Ramos (cell line): ENCODE results near the gene SGCA.

ENCODE experiments used
- in situ Hi-C: fragments of 300-500 bp; cut with MboI; formaldehyde crosslinking; loops from one replicate; pipeline ENCODE4 v1.14.3; 2022; ENCODE audit warnings: low sequenced_read_pairs; ENCODE audit not compliant: unreplicated experiment

Gene SGCA

DNA sequence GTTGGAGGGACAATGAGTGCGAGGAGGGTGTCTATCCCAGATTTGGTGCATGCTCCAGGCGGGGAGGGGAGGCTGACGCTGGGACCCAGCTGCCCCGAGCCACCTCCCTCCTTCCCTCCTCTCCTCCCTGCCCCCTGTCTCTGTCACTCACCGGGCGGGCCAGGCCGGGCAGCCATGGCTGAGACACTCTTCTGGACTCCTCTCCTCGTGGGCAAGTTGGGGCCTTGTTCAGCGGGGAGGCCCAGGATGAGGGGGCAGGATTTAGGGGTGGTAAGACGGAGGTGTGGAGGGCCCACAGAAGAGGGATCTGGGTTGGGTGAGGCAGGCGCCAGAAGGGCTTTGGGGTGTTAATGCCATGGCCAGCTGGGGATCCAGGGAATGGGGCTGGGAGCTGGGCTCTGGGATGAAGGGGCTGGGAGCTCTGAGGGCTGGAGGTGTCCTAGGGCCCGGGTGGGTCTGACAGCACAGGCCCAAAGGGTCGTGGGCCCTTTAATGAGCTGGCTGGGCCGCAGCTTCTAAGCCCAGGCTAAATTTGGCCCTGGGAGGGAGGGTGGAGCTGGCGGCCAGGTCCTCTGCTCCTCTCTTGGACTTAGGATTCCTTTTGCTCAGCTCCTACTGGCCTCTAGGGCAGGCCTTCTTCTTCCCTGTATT is at the start of gene SGCA:
SGCA (plus strand) TSS at position 139 of the 651 bp plus-strand sequence; CDS start at position 175, 36 bp downstream.
- in situ Hi-C loops = no loop called here

- in situ Hi-C loops = no loop called here
Observed at GRCh38 chr17:50117202-50118051, 48.4 kb upstream of the SGCA start.

DNA sequence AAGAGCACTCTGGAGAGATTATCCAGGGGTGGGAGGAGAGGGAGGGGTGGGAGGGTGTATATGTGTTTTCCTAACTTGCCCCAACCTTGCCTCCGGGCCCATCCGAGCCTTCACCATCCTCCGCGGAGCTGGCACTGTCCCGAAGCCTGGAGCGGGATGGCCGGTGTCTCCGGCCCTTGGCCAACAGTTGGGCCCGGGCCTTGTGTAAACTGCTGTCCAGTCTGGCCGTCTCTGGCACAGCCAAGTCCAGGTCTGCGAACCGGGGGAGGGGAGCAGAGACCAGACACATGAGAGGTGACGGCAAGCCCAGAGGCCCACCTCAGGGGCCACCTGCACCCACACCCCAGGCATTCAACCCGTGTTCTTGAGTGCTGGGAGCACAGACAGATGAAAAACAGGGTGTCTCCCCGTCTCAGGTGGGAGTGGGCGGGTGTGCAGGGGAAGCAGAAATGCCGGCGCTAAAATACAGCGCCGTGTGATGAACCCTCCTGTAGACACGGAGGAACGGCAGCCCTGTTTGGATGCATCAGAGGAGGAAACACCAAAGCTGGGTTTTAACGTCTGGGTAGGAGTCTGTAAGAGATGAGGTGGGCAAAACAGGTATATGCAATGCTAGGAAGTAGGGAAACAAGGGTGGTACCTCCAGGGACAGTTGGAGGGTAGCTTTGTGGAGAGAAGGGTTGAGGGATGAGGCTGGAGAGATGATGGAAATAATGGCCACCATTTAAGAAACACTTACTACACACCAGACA is 47.6 kb upstream of the SGCA start:
- in situ Hi-C loops = no loop called here

- in situ Hi-C loops = no loop called here
Observed at GRCh38 chr17:50118828-50119218, 47.0 kb upstream of the SGCA start.

DNA sequence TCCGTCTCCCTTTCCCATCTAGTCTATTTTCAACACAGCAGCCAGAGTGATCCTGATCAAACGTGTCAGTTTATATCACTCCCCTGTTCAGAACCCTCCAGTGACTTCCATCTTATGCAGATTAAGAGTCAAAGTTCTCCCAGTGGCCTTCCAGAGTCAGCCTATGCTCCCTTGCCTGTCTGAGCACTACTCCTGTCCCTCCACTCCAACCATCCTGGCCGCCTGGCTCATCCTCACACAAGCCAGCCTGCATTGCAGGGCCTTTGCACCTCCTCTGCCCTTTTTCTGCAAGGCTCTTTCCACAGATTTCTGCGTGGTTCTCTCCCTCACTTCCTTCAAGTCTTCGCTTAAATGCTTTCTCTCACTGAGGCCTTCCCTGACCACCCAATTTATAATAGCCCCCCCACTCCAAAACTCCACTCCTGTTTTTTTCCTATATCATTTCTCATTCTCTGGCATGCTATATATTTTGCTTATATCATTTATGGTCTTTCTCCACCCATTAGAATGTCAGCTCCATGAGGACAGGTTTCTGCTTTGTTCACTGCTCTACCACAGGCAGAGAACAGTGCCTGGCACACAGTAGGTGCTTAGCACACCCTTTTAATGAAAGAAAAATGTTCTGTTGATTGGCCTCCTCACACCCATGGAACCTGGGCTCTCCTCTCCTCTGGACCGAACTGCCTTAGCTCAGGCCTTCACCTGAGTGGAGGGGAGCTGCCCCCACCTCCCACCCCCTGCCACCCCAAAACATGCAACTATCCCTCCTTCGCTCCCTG is 45.1 kb upstream of the SGCA start:
- in situ Hi-C loops = no loop called here

DNA sequence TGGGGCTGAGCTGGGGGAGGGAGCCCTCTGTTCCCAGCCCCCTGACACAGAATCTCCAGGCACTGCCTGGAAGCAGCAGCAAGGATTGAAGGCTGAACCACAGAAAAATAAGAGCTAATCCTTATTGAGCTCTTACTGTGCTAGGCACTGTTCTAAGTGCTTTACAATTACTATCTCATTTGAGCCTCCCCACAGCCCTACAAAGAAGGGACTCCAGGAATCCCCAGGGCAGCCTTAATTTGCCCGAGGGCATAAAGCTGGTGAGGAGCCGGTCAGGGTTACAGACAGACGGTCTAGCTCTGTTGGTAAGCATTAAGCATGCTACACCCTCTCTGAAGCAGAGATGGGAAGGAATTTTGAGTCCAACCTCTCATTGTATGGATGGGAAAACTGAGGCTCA is 42.9 kb upstream of the SGCA start:
- in situ Hi-C loops = no loop called here

DNA sequence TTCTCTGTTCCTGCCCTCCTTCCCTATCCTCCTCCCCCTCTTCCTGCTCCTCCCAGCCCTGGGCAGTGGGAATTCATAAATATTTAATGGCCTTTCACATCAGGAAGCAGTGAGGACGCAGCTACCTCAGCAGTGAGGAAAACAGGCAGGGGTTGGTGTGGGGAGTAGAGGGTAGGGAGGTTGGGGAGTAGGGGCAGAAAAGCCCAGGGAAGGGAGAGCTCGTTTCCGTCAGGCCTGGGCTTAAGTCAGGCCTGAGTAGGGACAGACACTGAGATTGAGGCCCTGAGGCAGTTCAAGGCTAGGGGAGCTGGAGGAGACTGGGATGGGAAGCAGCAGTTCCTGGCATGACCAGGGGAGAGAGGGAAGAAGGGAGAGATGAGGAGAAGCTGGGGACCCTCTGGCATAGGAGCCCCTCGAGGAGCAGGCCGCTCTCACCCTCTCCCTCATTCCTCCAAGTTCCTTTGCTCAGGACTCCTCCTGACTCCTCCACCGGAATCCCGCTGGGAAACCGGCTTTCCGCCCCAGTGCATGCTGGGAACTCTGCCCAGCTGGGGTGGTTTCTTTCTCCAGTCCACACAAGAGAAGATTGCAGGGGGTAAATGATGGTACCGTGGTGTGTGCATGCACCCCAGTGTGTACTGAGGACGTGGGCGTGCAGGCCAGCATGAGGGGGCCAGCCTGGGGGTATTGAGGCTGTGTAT is 42.0 kb upstream of the SGCA start:
- in situ Hi-C loops = no loop called here

- in situ Hi-C loops = no loop called here
Observed at GRCh38 chr17:50125420-50125997, 40.3 kb upstream of the SGCA start.

GRCh38 chr17:50127697-50128361 is 38.0 kb upstream of the SGCA start:
- in situ Hi-C loops = no loop called here

GRCh38 chr17:50128441-50129352 is 37.1 kb upstream of the SGCA start:
- in situ Hi-C loops = no loop called here

DNA sequence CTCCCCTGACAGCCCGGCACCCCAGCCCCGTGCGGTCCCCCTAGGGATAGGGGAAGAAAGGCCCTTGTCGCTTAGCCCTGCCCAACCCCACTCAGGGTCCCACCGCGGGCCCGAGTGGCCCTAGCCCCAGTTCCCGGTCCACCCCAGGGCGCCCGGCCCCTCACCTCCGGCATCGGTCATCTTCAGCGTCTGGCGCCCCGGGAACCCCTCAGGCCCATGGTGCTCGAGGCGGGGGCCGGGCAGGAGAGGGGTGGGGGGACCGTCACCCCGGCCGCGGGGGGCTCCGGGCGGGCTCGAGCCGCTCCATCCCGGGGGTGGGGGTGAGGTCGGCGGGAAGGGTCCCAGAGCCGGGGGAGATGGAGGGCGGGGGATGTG is 36.5 kb upstream of the SGCA start:
- in situ Hi-C loops = no loop called here

DNA sequence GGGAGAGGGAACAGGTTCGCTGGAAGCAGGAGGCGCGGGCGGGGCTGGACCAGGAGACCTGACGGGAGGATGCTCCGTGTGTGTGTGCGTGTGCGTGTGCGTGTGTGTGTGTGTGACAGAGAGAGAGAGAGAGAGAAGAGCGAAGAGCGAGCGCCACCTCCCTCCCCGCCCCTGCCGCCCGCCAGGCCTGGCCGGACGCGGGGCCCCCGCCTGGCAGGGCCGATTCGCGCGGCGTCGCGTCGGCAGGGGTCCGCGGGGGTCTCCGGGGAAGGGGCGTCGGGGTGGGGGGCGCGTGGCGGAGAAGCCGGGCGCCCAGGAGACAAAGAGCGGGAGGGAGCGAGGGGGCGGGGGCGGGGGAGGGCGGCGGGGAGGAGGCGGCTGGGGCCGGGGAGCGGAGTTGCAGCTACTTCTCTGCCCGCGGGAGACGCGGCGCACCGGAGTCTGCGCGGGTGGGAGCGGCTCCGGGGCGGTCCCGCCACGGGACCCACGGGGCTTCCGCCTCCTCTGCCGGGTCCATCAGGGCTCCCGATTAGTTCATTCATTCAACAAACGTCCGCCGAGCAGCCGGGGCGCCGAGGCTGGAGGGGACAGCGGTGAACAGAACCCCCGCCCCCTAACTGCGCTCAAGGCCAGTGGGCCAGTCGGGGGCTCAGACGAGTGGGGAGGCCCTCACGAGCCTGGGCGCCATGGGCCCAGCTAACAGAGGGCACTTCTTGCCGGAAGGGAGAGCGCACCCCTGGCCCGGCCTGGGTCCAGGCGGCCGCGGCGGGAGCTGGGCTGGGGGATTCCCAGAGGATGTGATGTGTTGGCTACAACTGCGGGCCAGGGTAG is 35.9 kb upstream of the SGCA start, which contains the start of gene SAMD14:
SAMD14 (minus strand) TSS at position 433 of the 831 bp plus-strand sequence. CDS start 5,201 bp downstream, outside the sequence.
- in situ Hi-C loops = no loop called here

DNA sequence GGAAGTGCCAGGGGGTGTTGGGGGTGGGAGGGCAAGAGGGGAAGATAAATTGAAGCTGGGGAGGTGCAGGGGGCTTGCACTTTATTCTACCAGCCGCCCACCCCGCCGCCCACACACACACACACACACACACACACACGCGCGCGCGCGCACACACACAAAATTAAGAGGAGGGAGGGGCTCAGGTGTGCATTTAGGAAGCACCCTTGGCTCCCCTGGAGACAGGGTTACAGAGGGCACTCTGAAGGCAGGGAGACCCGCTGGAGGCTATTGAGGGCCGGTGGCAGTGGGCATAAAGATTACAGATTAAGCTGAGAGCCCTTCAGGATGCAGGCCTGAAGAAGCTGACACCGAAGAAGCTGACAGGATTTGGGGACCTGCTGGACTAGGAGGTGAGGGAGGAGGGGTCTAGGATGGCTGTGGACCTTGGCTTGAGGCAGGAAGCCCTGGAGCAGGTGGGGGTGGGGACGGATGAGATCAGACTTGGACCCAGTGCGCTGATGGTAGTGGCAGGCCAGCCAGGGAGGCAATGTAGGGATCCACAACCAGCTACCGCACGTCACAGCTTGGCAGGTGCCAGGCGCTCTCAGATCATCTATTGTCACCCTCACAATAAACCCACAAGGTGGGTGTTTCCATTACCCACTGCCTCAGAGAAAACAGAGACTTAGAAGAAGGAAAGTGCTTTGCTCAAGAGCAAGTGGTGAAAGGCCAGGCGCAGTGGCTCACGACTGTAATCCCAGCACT is 35.1 kb upstream of the SGCA start:
- in situ Hi-C loops = no loop called here

GRCh38 chr17:50132104-50132794 is 33.6 kb upstream of the SGCA start:
- in situ Hi-C loops = no loop called here

- in situ Hi-C loops = no loop called here
Observed at GRCh38 chr17:50133028-50133768, 32.6 kb upstream of the SGCA start.
